LNCAP (cell line): Measurements from ENCODE around the gene CBL.
A peak's percentile ranks its signal among the peaks of the same experiment; 100 is the strongest.

Experiments used
- TF ChIP-seq, protein P1 (sequence below): fragments of 450-650 bp; IDR thresholded peaks from 2 replicates; pipeline ENCODE4 v1.5.1; 2017; ENCODE audit warnings: mild to moderate bottlenecking

Gene CBL

GRCh38 chr11:119205574-119206510, at the start of gene CBL:
CBL (plus strand) TSS chr11:119206339; CDS start chr11:119206418, 79 bp downstream.
- TF ChIP-seq, protein P1, sequence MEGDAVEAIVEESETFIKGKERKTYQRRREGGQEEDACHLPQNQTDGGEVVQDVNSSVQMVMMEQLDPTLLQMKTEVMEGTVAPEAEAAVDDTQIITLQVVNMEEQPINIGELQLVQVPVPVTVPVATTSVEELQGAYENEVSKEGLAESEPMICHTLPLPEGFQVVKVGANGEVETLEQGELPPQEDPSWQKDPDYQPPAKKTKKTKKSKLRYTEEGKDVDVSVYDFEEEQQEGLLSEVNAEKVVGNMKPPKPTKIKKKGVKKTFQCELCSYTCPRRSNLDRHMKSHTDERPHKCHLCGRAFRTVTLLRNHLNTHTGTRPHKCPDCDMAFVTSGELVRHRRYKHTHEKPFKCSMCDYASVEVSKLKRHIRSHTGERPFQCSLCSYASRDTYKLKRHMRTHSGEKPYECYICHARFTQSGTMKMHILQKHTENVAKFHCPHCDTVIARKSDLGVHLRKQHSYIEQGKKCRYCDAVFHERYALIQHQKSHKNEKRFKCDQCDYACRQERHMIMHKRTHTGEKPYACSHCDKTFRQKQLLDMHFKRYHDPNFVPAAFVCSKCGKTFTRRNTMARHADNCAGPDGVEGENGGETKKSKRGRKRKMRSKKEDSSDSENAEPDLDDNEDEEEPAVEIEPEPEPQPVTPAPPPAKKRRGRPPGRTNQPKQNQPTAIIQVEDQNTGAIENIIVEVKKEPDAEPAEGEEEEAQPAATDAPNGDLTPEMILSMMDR = peak; percentile 90

DNA sequence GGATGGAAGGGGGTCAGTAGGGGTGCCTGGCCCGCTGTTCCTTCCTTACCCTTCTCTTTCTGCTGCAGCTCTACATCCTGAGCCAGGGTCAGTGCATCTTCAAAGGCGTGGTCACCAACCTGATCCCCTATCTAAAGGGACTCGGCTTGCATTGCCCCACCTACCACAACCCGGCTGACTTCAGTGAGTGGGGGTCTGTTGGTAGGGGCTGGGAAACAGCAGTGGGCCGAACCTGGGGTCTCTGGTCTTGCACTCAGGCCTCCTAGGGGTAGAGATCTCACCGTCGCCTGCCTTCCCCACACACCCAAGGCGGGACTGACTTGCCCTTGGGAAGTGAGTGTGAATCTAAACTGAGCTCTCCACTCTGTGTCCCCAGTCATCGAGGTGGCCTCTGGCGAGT, 49.6 kb upstream of the CBL start:
- TF ChIP-seq, protein P1 = no peak

DNA sequence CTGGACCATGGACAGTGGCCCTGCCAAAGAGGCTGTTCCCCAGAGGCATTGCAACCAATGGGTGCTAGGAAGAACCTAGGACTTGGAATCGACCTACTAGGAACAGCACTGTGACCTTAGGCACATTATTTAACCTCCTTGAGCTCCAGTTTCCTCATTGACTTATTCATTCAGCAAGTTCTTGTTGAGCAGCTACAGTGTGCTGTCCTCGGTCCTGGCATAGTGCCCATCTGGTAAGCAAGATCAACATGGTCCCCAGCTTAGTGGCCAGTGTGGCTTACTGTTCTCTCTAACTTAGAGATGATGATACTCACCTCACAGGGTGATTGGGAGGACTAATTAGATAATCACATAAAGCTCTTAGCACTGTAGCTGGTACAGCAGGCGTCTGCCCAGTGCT, 49.1 kb upstream of the CBL start:
- TF ChIP-seq, protein P1 = no peak

- TF ChIP-seq, protein P1 = no peak
Observed at GRCh38 chr11:119158467-119158866, 47.7 kb upstream of the CBL start.

DNA sequence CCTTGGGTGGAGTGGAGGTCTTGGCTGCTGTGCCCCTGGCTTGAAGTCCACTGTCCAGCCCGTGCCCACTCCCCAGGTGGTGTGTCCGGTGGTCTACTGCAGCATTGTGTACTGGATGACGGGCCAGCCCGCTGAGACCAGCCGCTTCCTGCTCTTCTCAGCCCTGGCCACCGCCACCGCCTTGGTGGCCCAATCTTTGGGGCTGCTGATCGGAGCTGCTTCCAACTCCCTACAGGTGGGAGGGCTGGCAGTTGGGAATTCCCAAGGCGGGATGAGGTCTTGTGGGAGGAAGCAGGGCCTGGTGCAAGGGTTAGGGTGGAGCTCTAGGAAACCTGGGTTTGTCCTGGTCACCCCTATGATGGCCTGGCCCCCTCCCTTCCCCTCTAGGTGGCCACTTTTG, 46.0 kb upstream of the CBL start:
- TF ChIP-seq, protein P1 = no peak

DNA sequence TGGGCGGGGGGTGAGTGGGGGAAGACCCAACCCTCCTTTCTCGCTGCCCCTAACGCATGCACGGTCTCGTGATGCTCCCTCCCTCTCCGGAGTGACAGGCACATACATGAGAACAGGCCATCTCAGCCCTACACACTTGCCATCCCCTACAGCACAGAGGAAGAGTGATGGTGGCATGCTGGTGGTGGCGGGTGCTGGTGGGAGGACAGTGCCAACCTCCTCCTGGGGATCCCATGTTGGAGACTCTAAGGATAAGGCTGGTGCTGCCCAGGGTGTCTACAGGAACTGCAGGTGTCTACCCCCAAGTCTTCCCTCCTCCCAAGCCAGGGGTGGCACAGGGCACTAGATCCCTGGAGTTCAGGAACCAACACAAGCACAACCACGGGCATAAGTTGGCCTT, 44.3 kb upstream of the CBL start:
- TF ChIP-seq, protein P1 = no peak

DNA sequence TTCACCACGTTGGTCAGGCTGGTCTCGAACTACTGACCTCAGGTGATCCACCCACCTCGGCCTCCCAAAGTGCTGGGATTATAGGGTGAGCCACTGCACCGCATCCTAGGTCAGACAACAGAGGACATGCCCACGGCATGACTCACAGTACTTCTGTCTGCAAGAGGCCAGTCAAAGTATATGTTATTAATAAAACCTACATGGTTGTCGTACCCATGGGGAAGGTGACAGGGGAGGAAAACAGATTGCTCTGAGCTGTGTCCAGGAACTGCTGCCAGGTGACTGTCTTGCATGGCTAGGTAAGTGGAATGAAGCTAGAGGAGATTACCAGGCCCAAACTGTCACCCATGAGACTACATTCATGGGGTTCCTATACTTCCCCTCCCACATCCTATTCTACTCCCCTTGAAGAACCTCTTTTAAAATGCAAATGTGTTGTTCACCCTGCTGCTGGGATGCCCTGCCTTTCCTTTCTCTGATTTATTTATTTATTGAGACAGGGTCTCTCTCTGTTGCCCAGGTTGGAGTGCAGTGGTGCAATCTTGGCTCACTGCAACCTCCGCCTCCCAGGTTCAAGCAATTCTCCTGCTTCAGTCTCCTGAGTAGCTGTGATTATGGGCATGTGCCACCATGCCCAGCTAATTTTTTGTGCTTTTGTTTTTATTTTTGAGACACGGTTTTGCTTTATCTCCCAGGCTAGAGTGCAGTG, 39.6 kb upstream of the CBL start:
- TF ChIP-seq, protein P1 = no peak
